ENCODE results near the gene REEP1.
A peak's percentile ranks its signal among the peaks of the same experiment; 100 is the strongest.

The REEP1 gene

DNA sequence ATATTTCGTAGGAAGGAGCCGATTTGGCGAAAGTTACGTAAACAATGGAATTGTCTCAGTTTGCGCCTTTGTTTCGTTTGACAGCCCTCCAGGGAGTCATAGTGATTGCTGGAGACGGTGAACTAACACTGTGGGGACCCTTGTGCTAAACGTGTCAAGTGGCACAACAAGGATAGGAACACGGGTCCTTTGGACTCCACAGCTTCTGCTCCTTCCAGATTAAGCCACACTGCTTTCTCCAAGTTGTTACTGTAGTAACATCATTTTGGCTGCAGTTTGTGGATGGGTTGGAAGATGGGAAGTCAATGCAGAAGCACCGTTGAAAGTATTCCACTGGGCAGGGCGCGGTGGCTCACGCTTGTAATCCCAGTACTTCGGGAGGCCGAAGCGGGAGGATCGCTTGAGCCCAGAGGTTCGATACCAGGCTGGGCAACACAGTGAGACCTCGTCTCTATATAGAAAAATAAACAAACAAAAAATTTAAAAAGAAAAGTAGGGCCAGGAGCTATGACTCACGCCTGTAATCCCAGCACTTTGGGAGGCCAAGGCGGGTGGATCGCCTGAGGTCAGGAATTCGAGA lies 141.5 kb downstream of the REEP1 start:
- no peak for DNase-seq (ENCODE audit: low spot score)

DNA sequence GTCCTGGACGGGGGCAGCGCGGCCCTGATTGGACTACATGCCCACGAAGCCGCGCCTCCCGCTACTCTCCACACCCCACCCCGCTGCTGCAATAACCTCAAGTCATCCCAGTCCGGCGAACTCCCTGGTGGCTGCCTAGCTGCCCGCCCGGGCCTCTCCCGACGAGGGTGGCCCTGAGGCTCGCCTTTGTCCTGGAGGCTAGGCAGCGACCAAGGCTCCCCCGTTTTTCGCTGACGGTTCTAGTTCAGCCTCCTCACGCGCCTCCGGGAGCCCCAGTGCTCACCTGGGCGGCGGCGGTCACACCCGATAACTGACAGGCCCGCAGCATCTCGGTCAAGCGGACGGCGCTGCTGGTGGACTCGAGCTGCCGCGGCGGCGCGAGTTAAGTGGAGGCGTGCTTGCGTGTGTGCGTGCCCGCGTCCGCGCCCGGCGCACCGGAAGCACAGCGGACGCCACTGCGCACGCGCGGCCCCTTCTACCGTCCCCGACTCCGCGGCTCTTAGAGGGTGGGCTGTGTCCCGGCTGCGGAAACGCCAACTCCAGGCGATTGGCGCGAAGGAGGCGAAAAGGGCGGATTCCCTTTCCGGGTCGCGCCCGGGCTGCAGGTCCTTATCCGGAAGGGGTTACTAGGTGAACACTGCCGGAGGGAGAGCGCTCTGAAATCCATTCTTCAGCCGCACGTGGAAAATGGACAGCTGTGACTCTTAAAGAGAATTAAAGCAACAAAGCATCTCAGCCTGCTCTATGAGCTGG lies 142.2 kb downstream of the REEP1 start, which contains the start of gene IMMT:
TSS of gene IMMT (minus strand) at position 408 of the 753 bp plus-strand sequence. CDS start at position 328, 80 bp downstream.
- DNase-seq (ENCODE audit: low spot score) = peak; percentile 92

DNA sequence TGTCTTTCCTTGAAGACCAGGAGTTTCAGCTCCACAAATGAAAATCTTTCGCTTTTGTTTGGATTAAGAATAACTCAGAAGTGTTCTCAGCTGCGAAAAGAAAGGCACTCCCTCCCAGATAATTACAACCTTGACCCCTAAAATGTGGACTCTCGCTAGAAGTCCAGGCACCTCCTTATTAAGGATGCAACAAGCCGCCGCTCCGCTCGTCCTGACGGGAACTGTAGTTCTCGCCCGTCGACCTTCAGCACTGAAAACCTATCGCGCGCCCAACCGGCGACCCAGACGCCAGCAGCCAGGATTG lies 142.7 kb downstream of the REEP1 start:
- DNase-seq (ENCODE audit: low spot score) = no peak

DNA sequence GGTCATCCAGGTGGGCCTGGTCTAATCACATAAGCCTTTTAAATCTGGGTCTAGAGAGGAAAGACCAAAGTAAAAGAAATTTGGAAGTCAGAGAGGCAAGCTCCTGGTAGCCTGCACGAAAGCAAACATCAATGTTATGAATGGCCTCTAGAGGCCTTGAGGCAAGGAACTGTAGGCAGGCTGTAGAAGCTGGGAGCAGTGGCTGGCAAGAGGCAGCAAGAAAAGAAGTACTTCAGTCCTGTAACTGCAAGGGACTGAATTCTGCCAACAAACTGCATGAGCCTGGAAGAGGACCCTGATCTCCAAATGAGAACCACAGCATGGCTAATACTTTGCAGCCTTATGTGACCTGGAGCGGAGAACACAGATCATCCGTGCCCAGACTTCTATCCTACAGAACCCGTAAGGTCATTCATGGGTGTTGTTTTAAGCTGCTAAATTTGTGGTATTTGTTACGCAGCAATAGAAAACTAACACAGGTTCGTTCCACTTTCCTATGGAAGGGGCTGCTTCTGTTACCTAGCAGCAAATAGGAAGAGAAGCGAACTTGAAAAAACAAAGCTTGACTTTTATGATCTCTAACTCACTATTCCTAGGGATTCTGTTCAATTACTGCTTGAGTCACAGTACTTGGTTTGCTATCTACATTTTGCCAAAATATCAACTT lies 143.4 kb downstream of the REEP1 start:
- DNase-seq (ENCODE audit: low spot score) = no peak

DNA sequence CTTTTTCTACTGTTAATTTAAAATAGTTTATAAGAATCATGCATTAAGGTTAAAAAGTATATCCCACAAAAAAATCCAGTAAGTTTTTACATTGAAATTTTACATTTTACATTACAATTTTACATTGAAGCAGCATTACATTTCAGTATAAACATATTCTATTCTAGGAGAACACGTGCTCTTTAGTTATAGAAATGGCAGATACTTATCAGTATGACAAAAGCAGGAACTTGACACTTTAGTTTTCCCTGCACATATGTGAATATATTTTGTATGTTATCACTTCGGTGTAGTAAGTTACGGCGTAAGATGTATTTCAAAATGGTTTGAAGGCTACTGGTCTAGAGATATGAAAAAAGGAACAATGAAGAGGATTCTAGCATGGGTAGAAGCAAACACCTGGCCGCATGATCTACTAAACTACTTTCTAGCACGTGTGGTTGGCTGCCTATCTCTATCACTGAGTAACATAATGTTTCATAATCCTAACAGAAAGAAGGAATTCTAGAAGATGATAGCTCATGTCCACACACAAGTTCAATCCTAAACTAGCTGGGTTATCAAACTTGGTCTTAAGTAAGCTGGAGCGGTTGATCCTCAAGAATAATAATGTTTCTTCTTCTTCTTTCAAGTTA lies 147.5 kb downstream of the REEP1 start:
- DNase-seq (ENCODE audit: low spot score) = no peak

DNA sequence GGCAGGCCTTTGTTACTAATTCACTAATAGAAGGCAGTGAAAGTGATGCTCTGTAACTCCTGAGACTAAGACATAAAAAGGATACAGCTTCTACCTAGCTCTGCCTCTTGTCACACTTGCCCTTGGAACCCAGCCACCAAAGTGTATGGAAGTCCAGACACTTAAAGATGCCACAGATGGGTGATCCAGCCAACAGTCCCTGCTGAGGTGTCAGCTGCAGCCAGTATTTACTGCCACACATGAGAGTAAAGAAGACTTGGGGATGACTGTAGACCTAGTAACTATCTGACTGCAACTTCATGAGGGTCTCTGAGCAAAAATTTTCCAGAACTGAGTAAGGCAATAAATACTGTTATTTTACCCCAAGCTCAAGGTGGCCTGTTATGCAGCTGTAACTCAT lies 151.0 kb downstream of the REEP1 start:
- no peak for DNase-seq (ENCODE audit: low spot score)

DNA sequence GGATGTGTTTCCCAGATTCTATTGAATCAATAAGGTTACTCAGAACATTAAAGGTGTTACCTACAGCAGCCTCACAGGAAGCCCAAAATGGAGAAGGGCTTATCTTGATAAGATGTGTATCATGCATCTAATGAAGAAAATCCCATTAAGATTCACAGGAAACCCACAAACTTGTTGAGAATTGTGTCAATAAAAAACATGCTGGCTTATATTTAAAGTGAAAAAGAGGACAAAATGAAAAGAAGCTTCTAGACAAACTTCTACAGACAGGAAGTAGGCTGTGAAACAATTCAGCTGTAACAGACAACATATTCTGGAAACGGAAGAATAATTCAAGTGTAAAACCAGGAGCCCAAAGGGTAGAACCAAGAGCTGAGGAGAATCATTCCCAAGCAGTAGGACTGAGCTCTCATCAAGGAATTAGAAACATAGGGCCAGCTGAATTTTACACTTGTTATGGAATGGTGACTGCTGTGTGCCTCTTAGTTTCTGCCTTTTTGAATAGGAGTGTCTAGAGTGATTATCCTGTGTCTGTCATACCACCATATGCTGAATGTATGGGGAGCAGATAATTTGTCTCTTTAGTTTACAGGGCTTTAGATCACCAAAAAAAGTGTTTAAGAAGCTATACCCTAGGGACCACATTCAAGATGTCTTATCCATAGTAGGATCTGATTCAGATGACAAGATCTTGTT lies 151.8 kb downstream of the REEP1 start:
- DNase-seq (ENCODE audit: low spot score) = no peak

DNA sequence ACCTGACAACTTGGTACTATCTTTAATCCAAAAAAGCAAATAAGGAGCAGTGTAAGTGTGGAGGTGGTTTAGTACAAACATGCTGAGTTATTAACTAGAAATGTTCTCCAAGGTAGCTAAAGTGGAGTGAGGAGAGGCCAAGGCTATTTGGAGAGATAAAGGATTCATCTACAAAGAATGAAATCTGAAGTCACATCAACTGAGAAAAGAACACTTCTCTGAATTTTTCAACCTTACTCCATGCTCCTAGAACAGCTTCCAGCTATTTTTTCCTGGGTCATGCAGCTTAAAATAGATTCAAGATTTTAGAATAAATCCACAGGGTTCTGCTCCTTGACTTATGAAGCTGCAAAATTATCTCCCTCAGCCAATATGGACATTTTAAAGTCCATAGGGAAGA lies 160.8 kb downstream of the REEP1 start:
- DNase-seq (ENCODE audit: low spot score) = no peak

DNA sequence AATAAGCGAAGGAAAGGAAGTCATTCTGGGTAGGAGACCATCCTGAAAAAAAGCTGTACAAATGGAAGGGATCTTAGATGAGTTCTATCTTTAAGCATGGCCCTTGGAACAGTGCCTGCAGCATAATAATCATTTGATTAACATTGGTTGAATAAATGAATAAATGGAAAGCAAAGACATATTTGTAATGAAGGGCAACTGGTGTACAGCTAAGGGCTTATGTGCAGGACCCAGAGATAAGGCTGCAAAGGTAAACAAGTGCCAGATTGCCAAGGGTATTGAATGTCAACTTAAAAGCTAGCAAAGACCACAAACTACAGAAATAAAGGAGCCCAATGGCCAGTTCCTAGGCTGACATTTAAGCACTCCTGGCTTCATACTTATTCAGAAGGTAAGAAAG lies 161.6 kb downstream of the REEP1 start:
- DNase-seq (ENCODE audit: low spot score) = no peak

DNA sequence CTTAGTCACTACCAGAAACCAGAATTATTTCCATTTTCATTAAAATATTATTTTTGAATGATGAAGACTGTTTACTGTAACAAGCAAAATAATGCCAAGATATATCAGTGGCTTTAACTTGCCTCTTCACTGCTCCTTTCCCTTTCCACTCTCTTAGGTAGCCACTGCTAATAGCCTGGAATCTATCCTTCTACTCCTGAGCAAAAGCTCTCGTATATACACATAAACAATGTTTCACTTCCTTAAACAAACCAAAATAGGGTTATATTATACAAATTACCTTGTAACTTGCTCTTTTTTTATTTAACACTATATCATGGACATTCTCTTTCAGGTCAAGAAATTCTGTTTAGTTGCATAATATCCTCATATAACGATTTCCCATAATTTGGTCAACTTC lies 163.0 kb downstream of the REEP1 start:
- no peak for DNase-seq (ENCODE audit: low spot score)

DNA sequence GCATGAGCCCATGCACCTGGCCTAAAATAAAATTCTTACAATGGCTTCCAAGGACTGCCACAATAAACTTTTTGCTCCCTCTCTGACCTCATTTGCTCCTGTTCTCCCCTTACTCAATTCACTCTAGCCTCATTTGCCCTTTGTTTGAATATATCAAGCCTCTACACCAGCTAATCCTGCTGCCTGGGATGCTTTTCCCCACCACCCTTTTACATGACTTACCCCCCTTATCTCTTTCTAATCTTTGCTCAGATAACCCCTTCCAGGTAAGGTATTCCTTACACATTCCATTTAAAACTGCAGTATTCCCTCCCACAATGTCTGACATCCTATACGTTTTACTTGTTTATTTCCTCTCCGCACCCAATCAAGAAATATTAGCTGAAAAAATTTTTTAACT lies 164.8 kb downstream of the REEP1 start:
- no peak for DNase-seq (ENCODE audit: low spot score)

DNA sequence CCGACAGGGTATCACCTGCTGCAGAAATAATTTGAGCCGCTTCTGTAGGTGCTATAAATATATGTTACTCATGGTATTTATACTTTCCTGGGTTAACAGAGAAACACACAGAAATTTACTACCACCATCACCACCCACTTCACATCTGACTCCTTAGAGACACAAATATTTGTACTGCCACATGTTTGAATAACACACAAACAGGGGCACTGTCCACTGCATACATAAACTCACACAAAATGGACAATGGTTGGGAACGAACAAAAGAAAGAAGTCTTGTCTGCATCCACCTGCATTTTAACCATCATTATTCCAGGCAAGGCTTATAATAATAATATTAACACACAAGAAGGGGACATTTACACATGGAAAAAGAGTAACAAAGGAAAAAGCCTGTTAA lies 166.1 kb downstream of the REEP1 start:
- no peak for DNase-seq (ENCODE audit: low spot score)

DNA sequence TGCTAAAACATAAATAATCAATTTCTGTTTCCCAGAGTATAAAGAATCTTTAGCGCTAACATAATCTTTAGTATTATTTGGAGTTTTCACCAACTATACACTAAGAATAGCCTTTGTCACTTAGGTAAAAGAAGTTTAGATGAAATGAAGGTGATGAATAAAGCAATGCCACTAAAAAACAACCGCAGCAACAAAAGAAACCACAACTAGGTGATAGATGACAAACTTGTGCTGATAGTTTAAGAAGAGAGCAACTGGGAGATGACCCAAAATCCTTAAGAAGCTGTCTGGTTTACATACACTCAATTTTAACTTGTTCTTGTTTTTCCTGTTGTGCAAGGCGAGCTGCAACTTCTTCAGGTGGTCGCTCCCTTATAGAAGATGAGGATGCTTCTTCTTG lies 167.0 kb downstream of the REEP1 start:
- DNase-seq (ENCODE audit: low spot score) = no peak
